T-helper 2 cell treated with Interferon-gamma antibody and Interleukin-4, amounts not matched to agents 100 ng/mL and 5 ng/mL, for 36 hours (primary cell): ENCODE results near the gene TMEM235. TPM values are rescaled to one million over a fixed set of nuclear protein-coding genes. Genes with fewer than 3 reads are reported as not detected.

ENCODE experiments used
- intact Hi-C: fragments of 100-400 bp; cut with micrococcal nuclease; formaldehyde crosslinking; loops from one replicate; pipeline ENCODE4 v1.15.1; 2023
- total RNA-seq: library from RNA; stranded (reverse); gene quantifications from 2 replicates; pipeline ENCODE4 v1.2.3, GENCODE V29; 2022

Gene TMEM235
- total RNA-seq, 1 donor from 2014 or later = not detected

DNA sequence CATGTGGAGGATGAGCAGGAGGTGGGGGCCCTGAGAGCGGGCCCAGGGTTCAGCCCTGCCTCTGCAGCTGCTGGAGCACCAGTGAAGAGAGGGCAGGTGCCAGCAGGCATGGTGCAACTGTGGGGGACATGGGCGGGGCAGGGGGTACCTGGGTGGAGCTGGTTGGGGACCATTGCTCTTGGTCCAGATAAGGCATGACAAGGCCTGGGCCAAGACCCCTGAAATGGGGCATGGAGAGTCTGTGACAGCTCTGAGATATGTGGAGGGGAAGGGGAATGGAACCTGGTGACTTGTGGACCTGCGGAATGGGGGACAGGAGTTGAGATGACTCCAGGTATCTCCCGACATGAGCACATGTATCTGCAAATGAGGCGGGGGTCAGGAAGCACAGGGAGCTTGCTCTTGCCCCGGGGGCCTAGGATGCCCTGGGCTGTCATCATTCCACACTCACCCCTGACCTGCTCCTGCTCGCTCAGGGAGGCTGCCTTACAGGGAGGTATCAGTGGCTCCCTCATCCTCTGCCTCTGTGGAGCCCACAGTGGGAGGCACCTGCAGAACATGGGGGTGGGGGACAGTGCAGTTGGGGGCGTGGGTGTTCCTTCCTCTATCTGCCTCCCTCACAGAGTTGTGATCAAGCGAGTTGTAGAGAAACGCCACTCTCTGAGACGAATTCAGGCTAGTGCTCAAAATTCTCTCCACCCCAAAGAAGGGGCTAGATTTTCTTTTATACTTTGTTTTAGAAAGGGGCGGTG lies 40.2 kb downstream of the TMEM235 start:
- intact Hi-C loops = no loop called here

DNA sequence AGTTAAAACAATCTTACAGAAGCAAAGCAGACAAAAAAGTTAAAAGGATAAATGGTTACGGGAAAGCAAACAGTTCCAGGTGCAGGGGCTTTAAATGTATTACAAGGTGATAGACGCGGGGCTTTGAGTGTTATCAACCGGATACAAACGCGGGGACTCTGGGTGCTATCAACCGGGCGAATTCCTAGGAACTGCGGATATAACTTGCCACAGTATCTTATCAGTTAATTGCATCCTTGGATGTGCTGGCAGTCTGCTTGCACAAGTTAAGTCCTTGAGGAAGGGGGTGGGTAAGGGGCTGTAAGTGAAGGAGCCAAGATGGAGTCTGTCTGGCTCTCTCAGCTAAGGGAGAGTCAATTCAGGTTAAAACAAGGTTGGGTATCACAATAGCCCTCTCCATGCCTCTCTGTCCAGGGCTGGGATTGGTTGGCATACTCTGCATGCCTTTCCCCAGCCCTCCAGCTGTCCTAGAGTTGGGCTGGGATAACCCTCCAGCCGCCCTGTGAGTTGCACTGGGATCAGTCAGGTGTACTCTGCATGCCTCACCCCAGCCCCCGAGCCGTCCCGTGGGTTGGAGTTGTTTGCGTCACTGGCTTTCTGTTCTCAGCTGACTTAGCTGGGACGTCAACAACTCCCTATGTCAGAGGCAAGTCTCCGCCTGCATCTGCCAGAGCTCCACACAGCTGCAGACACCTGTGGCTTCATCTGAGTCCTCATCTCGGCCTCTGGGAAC lies 40.9 kb downstream of the TMEM235 start:
- intact Hi-C loops = no loop called here

GRCh38 chr17:78272914-78273258 lies 41.5 kb downstream of the TMEM235 start:
- intact Hi-C loops = no loop called here

GRCh38 chr17:78273813-78274212 lies 42.4 kb downstream of the TMEM235 start:
- intact Hi-C loops = no loop called here

GRCh38 chr17:78275355-78275754 lies 43.9 kb downstream of the TMEM235 start:
- intact Hi-C loops = no loop called here

DNA sequence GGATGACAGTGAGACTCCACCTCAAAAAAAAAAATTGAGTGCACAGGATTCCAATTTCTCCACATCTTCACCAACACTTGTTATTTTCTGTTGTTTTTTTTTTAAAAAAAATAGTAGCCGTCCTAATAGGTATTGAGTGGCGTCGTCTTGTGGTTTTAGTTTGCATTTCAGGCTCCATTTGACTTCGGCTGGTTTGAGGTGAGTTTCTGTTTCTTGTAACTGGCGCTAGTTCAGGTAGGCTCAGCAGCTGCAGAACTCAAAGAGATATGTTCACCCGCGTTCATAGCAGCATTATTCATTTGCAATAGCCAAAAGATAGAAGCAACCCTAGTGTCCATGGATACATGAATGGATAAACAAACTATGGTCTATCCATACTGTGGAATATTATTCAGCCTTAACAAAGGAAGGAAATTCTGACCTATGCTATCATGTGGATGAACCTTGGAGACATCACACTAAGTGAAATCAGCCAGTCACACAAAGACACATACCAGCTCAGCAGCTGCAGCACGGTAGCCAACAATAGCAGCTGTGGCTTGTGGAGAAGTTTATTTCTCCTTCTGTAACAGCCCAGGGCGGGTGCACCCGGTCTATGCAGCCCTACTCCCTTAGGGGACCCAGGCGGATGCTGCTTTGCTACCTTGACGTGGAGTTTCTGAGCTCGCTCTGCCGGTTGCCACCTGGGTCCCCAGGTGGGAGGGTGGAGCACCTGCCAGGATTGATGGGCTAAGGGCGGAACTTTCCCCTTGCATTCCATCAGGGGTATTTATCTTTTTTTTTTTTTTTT lies 44.9 kb downstream of the TMEM235 start:
- intact Hi-C loops = no loop called here

DNA sequence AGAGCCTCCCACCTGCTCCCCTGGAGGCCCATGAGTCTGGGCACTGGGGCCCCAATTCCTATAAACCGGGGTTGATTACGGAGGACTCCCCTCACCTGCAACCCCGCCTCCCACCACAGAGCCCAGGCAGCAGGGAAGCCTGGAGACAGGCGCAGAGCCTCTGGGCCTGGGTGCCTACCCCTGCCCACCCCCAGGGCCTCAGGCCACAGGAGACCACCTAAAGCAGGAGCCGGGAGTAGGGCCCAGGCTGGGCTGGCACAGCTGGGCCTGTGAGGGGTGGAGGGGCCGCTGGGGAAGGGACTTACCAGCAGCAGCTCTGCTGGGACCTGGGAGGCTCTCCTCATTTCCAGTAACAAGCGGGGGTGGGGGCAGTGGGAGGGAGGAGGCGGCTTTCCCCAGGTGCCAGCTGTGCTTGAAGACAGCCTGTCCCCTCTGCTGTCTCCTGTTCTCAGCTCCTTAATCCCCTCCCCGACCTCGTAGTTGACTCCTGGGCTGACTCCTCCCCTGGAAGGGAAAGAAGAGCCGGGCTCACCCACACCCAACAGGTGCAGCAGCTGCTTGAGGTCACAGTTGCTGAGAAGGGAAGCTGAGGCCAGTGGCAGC lies 46.8 kb downstream of the TMEM235 start:
- intact Hi-C loops = no loop called here

DNA sequence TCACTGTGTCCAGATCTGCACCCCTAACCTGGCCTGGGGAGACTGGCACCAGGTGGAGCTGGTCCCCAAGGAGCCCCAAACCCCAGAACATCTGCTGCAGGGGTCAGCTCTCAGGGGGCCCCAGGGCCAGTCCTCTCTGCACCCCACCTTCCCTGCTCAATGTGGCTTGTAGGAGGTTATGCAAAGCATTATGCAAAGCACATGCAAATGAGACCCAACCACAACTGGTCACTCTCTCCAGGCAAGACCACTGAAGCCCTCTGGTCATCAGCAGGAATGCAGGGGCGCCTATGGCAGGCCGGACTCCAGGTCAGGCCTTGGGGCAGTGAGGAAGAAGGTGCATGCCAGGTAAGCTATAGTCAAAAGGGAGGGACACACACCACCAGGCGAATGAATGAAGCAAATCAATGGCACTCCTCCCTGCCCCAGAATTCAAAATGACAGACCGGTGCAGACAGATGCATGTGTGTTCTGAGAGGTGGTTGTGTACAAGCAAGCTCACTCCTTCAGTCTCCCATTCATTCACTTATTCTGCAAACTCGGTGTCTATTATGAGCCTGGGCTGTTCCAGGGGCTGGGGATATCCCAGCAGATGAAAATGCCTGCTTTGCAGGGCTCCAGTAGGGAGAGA lies 48.0 kb downstream of the TMEM235 start:
- intact Hi-C loops = no loop called here

- intact Hi-C loops = no loop called here
Measured at GRCh38 chr17:78281249-78281845, 49.9 kb downstream of the TMEM235 start.

DNA sequence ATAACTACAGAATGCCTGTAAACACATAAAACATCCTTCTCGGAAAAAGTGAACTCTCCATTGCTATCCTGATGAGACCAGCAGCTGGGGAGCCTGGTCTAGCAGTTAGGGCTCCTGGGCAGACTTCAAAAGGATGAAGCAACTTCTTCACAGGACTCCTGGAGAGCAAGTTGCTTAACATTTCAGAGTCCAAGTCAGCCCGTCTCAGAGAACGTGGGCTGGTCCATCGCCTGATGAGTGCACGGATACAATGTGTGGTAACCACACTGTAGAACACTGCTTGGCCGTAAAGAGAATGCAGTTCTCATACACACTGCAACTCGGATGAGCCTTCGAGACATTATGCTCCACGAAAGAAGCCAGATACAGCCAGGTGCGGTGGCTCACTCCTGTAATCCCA lies 52.7 kb downstream of the TMEM235 start:
- intact Hi-C loops = no loop called here

DNA sequence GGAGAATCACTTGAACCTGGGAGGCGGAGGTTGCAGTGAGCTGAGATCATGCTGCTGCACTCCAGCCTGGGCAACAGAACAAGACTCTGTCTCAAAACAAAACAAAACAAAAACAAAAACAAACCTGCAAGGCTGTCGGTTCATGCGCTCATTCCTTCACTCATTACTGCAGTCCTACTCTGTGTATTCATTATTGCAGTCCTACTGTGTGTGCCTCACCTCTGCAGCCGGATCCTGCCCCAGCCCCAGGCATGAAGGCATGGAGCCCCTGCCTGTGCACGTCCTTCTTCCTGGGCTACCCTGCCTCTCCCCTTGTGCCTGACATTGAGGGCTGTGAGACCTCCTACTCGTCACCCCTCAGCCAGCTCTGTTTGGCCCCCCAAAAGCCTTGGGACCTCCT lies 57.6 kb downstream of the TMEM235 start:
- intact Hi-C loops = no loop called here

DNA sequence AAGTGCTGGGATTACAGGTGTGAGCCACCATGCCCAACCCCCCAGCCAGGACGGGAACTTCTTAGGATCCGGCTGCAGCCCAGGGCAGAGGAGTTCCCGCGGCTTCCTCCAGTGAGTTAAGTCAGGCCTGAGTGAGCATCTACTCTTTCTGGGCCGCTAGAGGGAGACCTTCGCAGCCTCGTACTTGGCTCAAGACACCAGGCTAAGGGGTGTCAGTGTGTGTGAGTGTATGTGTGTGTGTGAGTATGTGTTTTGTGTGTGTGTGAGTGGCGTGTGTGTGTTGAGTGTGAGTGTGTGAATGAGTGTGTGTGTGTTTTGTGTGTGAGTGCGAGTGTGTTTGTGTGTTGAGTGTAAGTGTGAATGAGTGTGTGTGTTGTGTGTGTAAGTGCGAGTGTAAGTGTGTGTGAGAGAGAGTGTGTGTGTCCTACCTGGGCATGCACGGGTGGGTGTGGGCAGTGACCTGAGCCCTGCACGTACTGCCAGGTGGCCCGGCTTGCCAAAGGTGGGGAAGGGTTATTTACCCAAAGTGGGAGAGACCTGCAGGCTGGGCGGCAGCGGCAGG lies 58.5 kb downstream of the TMEM235 start:
- intact Hi-C loops = loop anchor here (1.0 kb wide), 1 partner anchor 70 kb away; the partner anchor contains the start of gene SOCS3

Other genes starting within 250 kb of the TMEM235 start
- 498 and 523 TPM in 2 replicates for gene TMC6, start 102.9 kb upstream of the TMEM235 start, total RNA-seq
- 365 and 371 TPM in 2 replicates for gene TMC8, start 100.9 kb upstream of the TMEM235 start, total RNA-seq
- gene C17orf99, start 85.2 kb upstream of the TMEM235 start, total RNA-seq = not detected in 2 replicates
- 56.3 and 59.4 TPM in 2 replicates for gene SYNGR2, start 63.0 kb upstream of the TMEM235 start, total RNA-seq
- 76.1 and 78.0 TPM in 2 replicates for gene TK1, start 44.6 kb upstream of the TMEM235 start, total RNA-seq
- 16.3 and 17.5 TPM in 2 replicates for gene AFMID, start 44.3 kb upstream of the TMEM235 start, total RNA-seq
- gene BIRC5, start 17.4 kb upstream of the TMEM235 start, total RNA-seq = 72.3 and 79.5 TPM in 2 replicates
- 23.5 and 23.9 TPM in 2 replicates for gene SOCS3, start 128.4 kb downstream of the TMEM235 start, total RNA-seq
- 58.0 and 61.2 TPM in 2 replicates for gene PGS1, start 147.0 kb downstream of the TMEM235 start, total RNA-seq